Measurements from ENCODE around the gene CMBL.

DNA sequence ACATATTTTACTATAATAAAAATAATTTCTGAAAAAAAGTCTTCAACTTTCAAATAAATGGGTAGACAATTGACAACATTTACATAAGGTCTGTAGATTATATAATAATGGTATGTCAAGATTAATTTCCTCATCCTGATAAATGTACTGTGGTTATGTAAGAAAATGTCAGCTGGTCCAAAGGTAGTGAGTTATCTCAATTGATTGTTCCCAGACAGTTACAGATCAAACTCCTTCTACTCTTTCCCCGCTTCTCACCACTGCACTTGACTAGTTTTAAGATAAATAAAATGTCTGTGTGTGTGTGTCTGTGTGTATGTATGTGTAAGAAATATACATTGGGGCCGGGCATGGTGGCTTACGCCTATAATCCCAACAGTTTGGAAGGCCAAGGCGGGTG lies 29.4 kb upstream of the CMBL start:
- TF ChIP-seq POLR2A (IDR thresholded peaks at IDR 0.05), result no peak
- TF ChIP-seq, protein P1, sequence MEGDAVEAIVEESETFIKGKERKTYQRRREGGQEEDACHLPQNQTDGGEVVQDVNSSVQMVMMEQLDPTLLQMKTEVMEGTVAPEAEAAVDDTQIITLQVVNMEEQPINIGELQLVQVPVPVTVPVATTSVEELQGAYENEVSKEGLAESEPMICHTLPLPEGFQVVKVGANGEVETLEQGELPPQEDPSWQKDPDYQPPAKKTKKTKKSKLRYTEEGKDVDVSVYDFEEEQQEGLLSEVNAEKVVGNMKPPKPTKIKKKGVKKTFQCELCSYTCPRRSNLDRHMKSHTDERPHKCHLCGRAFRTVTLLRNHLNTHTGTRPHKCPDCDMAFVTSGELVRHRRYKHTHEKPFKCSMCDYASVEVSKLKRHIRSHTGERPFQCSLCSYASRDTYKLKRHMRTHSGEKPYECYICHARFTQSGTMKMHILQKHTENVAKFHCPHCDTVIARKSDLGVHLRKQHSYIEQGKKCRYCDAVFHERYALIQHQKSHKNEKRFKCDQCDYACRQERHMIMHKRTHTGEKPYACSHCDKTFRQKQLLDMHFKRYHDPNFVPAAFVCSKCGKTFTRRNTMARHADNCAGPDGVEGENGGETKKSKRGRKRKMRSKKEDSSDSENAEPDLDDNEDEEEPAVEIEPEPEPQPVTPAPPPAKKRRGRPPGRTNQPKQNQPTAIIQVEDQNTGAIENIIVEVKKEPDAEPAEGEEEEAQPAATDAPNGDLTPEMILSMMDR (IDR thresholded peaks at IDR 0.05), result no peak
